K562 (cell line): ENCODE results near the gene AMFR. TPM values are rescaled to one million over a fixed set of nuclear protein-coding genes. Genes with fewer than 3 reads are reported as not detected.

ENCODE experiments used
- ASH1L ChIP-seq: fragments of 450-650 bp; IDR thresholded peaks from 2 replicates; pipeline ENCODE4 v1.6.1; 2018; ENCODE audit warnings: borderline replicate concordance, mild to moderate bottlenecking, low read depth; ENCODE audit not compliant: partially characterized antibody
- BHLHE40 ChIP-seq: IDR thresholded peaks from 2 replicates; pipeline ENCODE4 v1.6.1; 2011; ENCODE audit warnings: low read length, improper control_type of control experiment
- CREB1 ChIP-seq, 2 experiments: sonication (generic) in 1 of 2; formaldehyde crosslinking in 1 of 2; IDR thresholded peaks; 2 replicates each; pipeline versions ENCODE4 v1.6.1 to v1.8.0; 2012 to 2022; ENCODE audit warnings: inconsistent platforms in 1 of 2, mild to moderate bottlenecking in 1 of 2, missing genetic modification reagents in 1 of 2, moderate library complexity in 1 of 2
- CREM ChIP-seq: IDR thresholded peaks from 2 replicates; pipeline ENCODE4 v1.6.1; 2014; ENCODE audit warnings: antibody characterized with exemption, low read depth
- GATA2 ChIP-seq: sonication (generic); formaldehyde crosslinking; IDR thresholded peaks from 2 replicates; pipeline ENCODE4 v1.4.0; 2020; ENCODE audit warnings: mild to moderate bottlenecking, missing genetic modification reagents
- HLTF ChIP-seq: fragments of 450-650 bp; IDR thresholded peaks from 2 replicates; pipeline ENCODE4 v1.6.1; 2016
- HMGXB4 ChIP-seq: sonication (generic); formaldehyde crosslinking; IDR thresholded peaks from 2 replicates; pipeline ENCODE4 v1.8.1; 2023; ENCODE audit warnings: mild to moderate bottlenecking, missing genetic modification reagents
- JUN ChIP-seq, 2 experiments: sonication (generic) in 1 of 2; formaldehyde crosslinking in 1 of 2; IDR thresholded peaks; 2 replicates each; pipeline versions ENCODE4 v1.6.1 to v1.8.0; 2012 to 2022; ENCODE audit warnings: borderline replicate concordance in 2 of 2, mild to moderate bottlenecking in 2 of 2, improper control_type of control experiment in 1 of 2, low read depth in 1 of 2, low read length in 1 of 2, missing genetic modification reagents in 1 of 2
- KAT7 ChIP-seq: sonication (generic); formaldehyde crosslinking; IDR thresholded peaks from 2 replicates; pipeline ENCODE4 v1.8.0; 2022; ENCODE audit warnings: missing genetic modification reagents, mild to moderate bottlenecking, borderline replicate concordance
- KAT8 ChIP-seq: fragments of 450-650 bp; IDR thresholded peaks from 2 replicates; pipeline ENCODE4 v1.6.1; 2016; ENCODE audit warnings: low read depth, mild to moderate bottlenecking
- MITF ChIP-seq: IDR thresholded peaks from 2 replicates; pipeline ENCODE4 v1.6.1; 2014; ENCODE audit warnings: antibody characterized with exemption
- PKNOX1 ChIP-seq: fragments of 450-650 bp; IDR thresholded peaks from 2 replicates; pipeline ENCODE4 v1.6.1; 2016
- RBM34 ChIP-seq: fragments of 200-400 bp; formaldehyde crosslinking; IDR thresholded peaks from 2 replicates; pipeline ENCODE4 v1.6.1; 2018; ENCODE audit warnings: low read length, borderline replicate concordance; ENCODE audit not compliant: insufficient read depth
- RFX7 ChIP-seq: fragments of 250-450 bp; sonication (Bioruptor Pico); IDR thresholded peaks from 2 replicates; pipeline ENCODE4 v1.5.1; 2021; ENCODE audit warnings: mild to moderate bottlenecking
- SLC30A9 ChIP-seq: fragments of 250-450 bp; sonication (Bioruptor Pico); IDR thresholded peaks from 2 replicates; pipeline ENCODE4 v1.8.0; 2022; ENCODE audit warnings: mild to moderate bottlenecking, moderate library complexity
- SMAD4 ChIP-seq: fragments of 250-450 bp; sonication (Bioruptor Pico); conservative IDR thresholded peaks from 2 replicates; pipeline ENCODE4 v1.8.0; 2021; ENCODE audit warnings: inconsistent platforms, mild to moderate bottlenecking, moderate library complexity
- TBP ChIP-seq: optimal IDR thresholded peaks from 2 replicates; pipeline ENCODE3; 2011; ENCODE audit warnings: low read depth, low read length, improper control_type of control experiment
- TOE1 ChIP-seq, 2 experiments: fragments of 450-650 bp in 1 of 2; sonication (generic) in 1 of 2; formaldehyde crosslinking in 1 of 2; IDR thresholded peaks; 2 replicates each; pipeline versions ENCODE4 v1.7.1 to v1.8.0; 2016 to 2022; ENCODE audit warnings: borderline replicate concordance in 2 of 2, mild to moderate bottlenecking in 2 of 2, antibody characterized with exemption in 1 of 2, inconsistent platforms in 1 of 2, low read depth in 1 of 2, missing genetic modification reagents in 1 of 2, moderate library complexity in 1 of 2
- XRCC5 ChIP-seq: fragments of 200-400 bp; formaldehyde crosslinking; IDR thresholded peaks from 2 replicates; pipeline ENCODE4 v1.6.1; 2017; ENCODE audit warnings: low read depth, mild to moderate bottlenecking, low read length
- ZFPM2 ChIP-seq: fragments of 250-450 bp; sonication (Bioruptor Pico); IDR thresholded peaks from 2 replicates; pipeline ENCODE4 v1.5.1; 2022; ENCODE audit warnings: mild to moderate bottlenecking
- ZNF134 ChIP-seq: fragments of 250-450 bp; sonication (Bioruptor Pico); conservative IDR thresholded peaks from 2 replicates; pipeline ENCODE4 v1.4.0; 2020
- ZNF174 ChIP-seq: fragments of 250-450 bp; sonication (Bioruptor Pico); IDR thresholded peaks from 2 replicates; pipeline ENCODE4 v1.4.0; 2020; ENCODE audit warnings: mild to moderate bottlenecking
- ZNF24 ChIP-seq: fragments of 450-650 bp; IDR thresholded peaks from 2 replicates; pipeline ENCODE4 v1.6.1; 2016
- ZNF277 ChIP-seq: fragments of 250-450 bp; sonication (Bioruptor Pico); IDR thresholded peaks from 2 replicates; pipeline ENCODE4 v1.8.0; 2022; ENCODE audit warnings: inconsistent platforms, mild to moderate bottlenecking, moderate library complexity, borderline replicate concordance
- ZNF589 ChIP-seq: fragments of 200-800 bp; sonication (Bioruptor generic); IDR thresholded peaks from 2 replicates; pipeline ENCODE4 v1.6.1; 2016; ENCODE audit warnings: low read depth, missing genetic modification characterization, missing compliant biosample characterization
- polyA plus RNA-seq, 8 experiments: library from polyadenylated mRNA; depleted of rRNA in 4 of 8; stranded (reverse) in 5 of 8; unstranded in 3 of 8; fragments of >200 nt; fragmentation: Nextera tagmentation in 2 of 8; fragmentation: Illumina TruSeq in 1 of 8; extraction: Ambion mirVana in 2 of 8; extraction: Trizol in 1 of 8; gene quantifications; 2 replicates each; pipeline versions ENCODE4 v1.2.1 to v1.2.3, GENCODE V29; 2011 to 2014; ENCODE audit warnings: inconsistent platforms in 1 of 8, missing spikeins in 1 of 8
- total RNA-seq, 7 experiments: library from RNA; depleted of rRNA in 6 of 7; stranded (reverse); fragments of >200 nt in 6 of 7; fragmentation: Illumina TruSeq in 2 of 7; extraction: Trizol in 2 of 7; gene quantifications; 2 replicates each; pipeline versions ENCODE4 v1.2.1 to v1.2.3, GENCODE V29; 2011 to 2021; ENCODE audit warnings: low replicate concordance in 1 of 7

AMFR gene
- total and polyA plus RNA-seq, 9 of the 15 experiments (the other 6 are each of a cell fraction or from before 2014, with no cell fraction given): 15.6 to 113 (median 58.4) TPM

GRCh38 chr16:56355786-56356275 lies 69.5 kb downstream of the AMFR start (continued):
- TF ChIP-seq TOE1 (IDR thresholded peaks at IDR 0.05; ENCODE audit: borderline replicate concordance) (no peak), TOE1 (CRISPR knock-in tag; IDR thresholded peaks at IDR 0.05; ENCODE audit: borderline replicate concordance, low read depth) (no peak), HLTF (no peak), XRCC5 (no peak), CREB1 (IDR thresholded peaks at IDR 0.05) (peak; percentile 27; the same call in 1 of the 2 replicates), CREB1 (CRISPR knock-in tag; IDR thresholded peaks at IDR 0.05) (no peak), ZNF277 (CRISPR knock-in tag) (no peak), ZNF589 (CRISPR knock-in tag) (no peak), SLC30A9 (no peak), BHLHE40 (no peak), MITF (no peak), PKNOX1 (peak; percentile 91), ZNF174 (CRISPR knock-in tag) (no peak), KAT7 (CRISPR knock-in tag) (no peak), SMAD4 (no peak), ZFPM2 (CRISPR knock-in tag) (no peak), KAT8 (no peak), GATA2 (CRISPR knock-in tag) (peak; percentile 44; the same call in 1 of the 2 replicates), ASH1L (no peak), RBM34 (no peak), TBP (no peak), CREM (peak; percentile 64), ZNF24 (no peak), HMGXB4 (CRISPR knock-in tag) (no peak), JUN (IDR thresholded peaks at IDR 0.05; ENCODE audit: borderline replicate concordance, low read depth, low read length) (no peak), JUN (CRISPR knock-in tag; IDR thresholded peaks at IDR 0.05; ENCODE audit: borderline replicate concordance) (no peak), RFX7 (CRISPR knock-in tag) (no peak), ZNF134 (CRISPR knock-in tag) (no peak)
